ENCODE data around the gene TNRC6B.

- TF ChIP-seq SUZ12 (IDR thresholded peaks at IDR 0.05; ENCODE audit: extremely low read depth, insufficient read depth, insufficient read length) (no peak), YY1 (IDR thresholded peaks at IDR 0.05; ENCODE audit: insufficient read depth, insufficient read length) (no peak), ZNF274 (IDR thresholded peaks at IDR 0.05; ENCODE audit: low read depth, low read length) (no peak)
Measured at GRCh38 chr22:40203572-40203971, 25.8 kb downstream of the TNRC6B start.
